HUES64 (cell line): Measurements from ENCODE around the gene DNAJC12.

Experiments
- H3K27ac ChIP-seq: 2 replicates; pipeline ENCODE4 v1.7.0; 2013; ENCODE audit warnings: low read depth, low read length, inconsistent platforms
- H3K27me3 ChIP-seq: 2 replicates; pipeline ENCODE4 v1.6.1; 2013; ENCODE audit warnings: mild to moderate bottlenecking, low read length; ENCODE audit not compliant: insufficient read depth
- H3K36me3 ChIP-seq: 2 replicates; pipeline ENCODE4 v1.6.1; 2013; ENCODE audit warnings: mild to moderate bottlenecking, low read length; ENCODE audit not compliant: insufficient read depth
- H3K4me1 ChIP-seq: 2 replicates; pipeline ENCODE4 v1.6.1; 2013; ENCODE audit warnings: mild to moderate bottlenecking, low read length, moderate library complexity; ENCODE audit not compliant: insufficient read depth
- H3K4me3 ChIP-seq: 2 replicates; pipeline ENCODE4 v1.5.1; 2013; ENCODE audit warnings: mild to moderate bottlenecking, low read length, moderate library complexity
- H3K9ac ChIP-seq: 2 replicates; pipeline ENCODE4 v1.6.1; 2013; ENCODE audit warnings: mild to moderate bottlenecking, low read depth, low read length
- H3K9me3 ChIP-seq: 2 replicates; pipeline ENCODE4 v1.6.1; 2013; ENCODE audit warnings: low read depth, low read length; ENCODE audit not compliant: insufficient read depth
- WGBS: fragments of 150-250, 120-280 bp; methylation state at CpG from one replicate; pipeline ENCODE4 v1.1.7; 2013; ENCODE audit warnings: missing lambda C conversion rate; 5-methylcytosine and 5-hydroxymethylcytosine counted together

DNAJC12 gene

DNA sequence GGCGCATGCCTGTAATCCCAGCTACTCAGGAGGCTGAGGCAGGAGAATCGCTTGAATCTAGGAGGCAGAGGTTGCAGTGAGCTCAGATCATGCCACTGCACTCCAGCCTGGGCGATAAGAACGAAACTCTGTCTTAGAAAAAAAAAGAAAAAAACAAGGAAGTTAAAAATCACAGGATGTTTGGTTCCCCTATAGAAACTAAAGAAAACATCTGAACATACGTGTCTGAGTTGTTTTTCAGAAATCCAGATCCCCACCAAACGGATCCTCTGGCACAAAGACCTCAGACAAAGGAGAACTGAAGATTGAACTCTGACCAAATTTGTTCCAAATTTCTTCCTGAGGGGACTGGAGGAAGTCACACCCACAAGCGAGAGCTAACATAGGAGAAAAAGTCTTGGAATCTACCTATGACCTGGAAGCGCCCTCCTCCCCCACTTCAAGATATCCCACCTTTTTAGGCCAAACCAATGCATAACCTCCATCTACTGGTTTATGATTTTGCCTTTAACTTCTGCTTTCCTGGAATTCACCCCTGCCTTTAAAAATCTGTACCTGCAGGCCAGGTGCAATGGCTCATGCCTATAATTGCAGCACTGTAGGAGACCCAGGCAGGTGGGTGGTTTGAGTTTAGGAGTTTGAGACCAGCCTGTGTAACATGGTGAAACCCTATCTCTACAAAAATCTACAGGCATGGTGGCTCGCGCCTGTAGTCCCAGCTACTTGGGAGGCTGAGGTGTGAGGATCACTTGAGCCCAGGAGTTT, 26.8 kb upstream of the DNAJC12 start:
- Histone ChIP-seq H3K27ac (no peak overlapping the region), H3K9ac (no peak overlapping the region), H3K27me3 (no peaks in the 10 kb centered on the region), H3K4me1 (peaks cover 30% of the 10 kb centered on the region), H3K4me3 (no peak overlapping the region), H3K9me3 (no peaks in the 10 kb centered on the region), H3K36me3 (no peaks in the 10 kb centered on the region)
- WGBS, result 94% methylated on average over 10 of the region's 10 CpGs

DNA sequence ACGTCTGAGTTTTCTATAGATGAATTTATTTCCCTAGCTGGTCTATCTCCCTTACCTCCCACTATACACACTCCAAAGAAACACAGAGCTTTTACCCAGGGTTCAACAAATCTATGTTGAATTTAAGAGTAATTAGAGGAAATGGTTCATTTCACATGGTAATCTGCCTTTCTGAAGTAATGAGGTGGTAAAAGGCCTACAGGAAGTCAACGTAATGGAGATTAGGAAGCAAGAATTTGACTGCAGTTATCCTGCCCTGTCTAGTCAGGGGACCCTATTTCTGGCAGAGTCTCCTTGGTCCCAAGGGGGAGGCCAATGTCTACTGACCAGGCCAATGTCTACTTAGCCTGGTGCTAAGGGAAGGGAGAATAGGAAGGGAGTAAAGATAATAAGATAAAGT, 25.1 kb upstream of the DNAJC12 start:
- H3K27me3 ChIP-seq, result no peaks in the 10 kb centered on the region
- peak overlapping the region; percentile 93 for H3K27ac ChIP-seq
- peak overlapping the region; percentile 63 for H3K9ac ChIP-seq
- H3K4me3 ChIP-seq, result no peak overlapping the region
- 31% methylated on average over 1 of the region's 2 CpGs for WGBS
- H3K4me1 ChIP-seq, result peaks cover 30% of the 10 kb centered on the region
- no peaks in the 10 kb centered on the region for H3K36me3 ChIP-seq
- H3K9me3 ChIP-seq, result no peaks in the 10 kb centered on the region

DNA sequence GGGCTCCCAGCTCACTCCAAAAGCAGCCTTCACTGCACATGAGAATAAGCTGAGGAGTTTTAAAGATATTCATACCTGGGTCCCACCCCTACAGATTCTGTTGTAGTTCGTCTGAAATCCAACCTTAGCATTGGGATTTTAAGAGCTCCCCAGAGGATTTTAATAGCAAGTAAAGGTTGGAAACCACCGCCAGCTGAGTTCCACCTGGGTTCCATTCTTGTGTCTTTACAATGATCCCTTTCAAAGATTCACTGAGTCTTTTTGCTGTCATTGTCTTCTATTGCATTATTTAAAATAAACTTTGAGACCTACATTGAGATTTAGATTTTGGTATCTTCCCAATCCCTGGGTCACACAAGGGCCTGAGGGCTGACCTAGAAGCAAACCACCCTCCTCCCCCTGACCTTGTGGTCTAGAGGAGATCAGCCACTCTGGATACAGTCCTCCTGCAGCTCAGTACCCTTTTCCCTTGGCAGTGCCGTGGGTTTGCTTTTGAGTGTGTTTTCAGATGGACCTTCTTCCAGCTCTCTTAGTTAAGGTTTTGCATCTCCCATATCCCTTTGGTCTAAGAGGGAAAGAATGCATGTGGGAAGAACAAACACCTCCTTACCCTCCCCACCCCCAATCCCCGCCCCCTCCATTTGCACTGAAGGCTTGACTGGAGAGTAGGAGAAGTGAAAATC, 23.9 kb upstream of the DNAJC12 start:
- peak overlapping the region; percentile 93 for H3K27ac ChIP-seq

DNA sequence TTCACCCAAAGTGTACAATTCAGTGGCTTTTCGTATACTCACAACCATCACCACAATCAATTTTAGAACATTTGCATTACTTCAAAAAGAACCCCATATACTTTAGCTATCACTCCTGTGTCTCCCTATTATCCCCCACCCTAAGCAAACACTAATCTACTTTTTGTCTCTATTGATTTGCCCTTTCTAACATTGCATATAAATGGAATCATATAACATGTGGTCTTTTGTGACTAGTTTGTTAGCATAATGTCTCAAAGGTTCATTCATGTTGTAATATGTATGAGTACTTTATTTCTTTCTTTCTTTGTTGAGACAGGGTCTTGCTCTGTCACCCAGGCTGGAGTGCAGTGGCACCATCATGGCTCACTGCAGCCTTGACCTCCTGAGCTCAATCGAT, 21.0 kb upstream of the DNAJC12 start:
- H3K4me3 ChIP-seq, result no peak overlapping the region
- H3K4me1 ChIP-seq, result peaks cover 30% of the 10 kb centered on the region
- WGBS, result 97% methylated on average over 2 of the region's 2 CpGs
- no peaks in the 10 kb centered on the region for H3K9me3 ChIP-seq
- no peak overlapping the region for H3K9ac ChIP-seq
- H3K27ac ChIP-seq, result no peak overlapping the region
- no peaks in the 10 kb centered on the region for H3K27me3 ChIP-seq
- H3K36me3 ChIP-seq, result no peaks in the 10 kb centered on the region

More for the DNA sequence above, 23.9 kb upstream of the DNAJC12 start:
- H3K4me3 ChIP-seq, result peak overlapping the region; percentile 42
- 11% methylated on average over 2 of the region's 4 CpGs for WGBS
- H3K9me3 ChIP-seq, result no peaks in the 10 kb centered on the region
- no peaks in the 10 kb centered on the region for H3K27me3 ChIP-seq
- H3K4me1 ChIP-seq, result peaks cover 30% of the 10 kb centered on the region
- no peaks in the 10 kb centered on the region for H3K36me3 ChIP-seq
- H3K9ac ChIP-seq, result peak overlapping the region; percentile 76

DNA sequence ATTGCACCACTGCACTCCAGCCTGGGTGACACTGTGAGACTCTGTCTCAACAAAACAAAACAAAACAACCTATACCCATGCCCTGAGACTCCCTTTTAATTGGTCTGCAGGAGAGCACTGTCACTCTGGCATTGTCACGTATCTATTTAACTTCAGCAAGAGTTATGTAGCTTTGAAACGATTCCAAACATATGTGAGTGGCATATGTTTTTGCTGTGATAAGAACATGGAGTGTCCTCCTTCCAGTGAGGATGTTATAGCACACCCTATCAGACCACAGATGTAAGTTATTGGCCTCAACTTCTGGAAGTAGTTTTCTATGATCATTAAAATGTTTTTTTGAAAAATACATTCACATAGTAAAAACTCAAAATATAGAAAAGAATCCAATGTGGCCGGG, 15.5 kb upstream of the DNAJC12 start:
- Histone ChIP-seq H3K9ac (no peak overlapping the region), H3K9me3 (no peaks in the 10 kb centered on the region), H3K4me3 (no peak overlapping the region), H3K4me1 (no peaks in the 10 kb centered on the region), H3K27me3 (no peaks in the 10 kb centered on the region), H3K36me3 (no peaks in the 10 kb centered on the region), H3K27ac (no peak overlapping the region)
- 96% methylated on average over 3 of the region's 3 CpGs for WGBS

DNA sequence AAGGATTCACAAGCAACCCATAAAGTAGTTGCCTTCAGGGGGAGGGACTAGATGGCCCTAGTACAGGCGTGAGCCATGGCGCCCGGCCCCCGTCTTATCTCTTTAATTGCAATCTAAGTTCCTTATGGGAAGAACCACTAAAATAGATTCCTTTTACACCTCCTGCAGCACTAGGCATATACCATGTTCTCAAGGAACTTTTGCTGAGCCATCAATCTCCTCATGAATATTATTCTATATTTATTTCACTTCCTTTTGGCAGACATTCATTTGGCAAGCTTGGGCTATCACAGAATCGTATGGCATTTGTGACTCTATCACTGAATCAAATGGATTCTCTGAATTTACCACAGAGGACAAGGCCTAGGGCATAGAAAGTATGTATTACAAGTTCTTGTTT, 14.8 kb upstream of the DNAJC12 start:
- no peaks in the 10 kb centered on the region for H3K27me3 ChIP-seq
- WGBS, result 98% methylated on average over 5 of the region's 5 CpGs

DNA sequence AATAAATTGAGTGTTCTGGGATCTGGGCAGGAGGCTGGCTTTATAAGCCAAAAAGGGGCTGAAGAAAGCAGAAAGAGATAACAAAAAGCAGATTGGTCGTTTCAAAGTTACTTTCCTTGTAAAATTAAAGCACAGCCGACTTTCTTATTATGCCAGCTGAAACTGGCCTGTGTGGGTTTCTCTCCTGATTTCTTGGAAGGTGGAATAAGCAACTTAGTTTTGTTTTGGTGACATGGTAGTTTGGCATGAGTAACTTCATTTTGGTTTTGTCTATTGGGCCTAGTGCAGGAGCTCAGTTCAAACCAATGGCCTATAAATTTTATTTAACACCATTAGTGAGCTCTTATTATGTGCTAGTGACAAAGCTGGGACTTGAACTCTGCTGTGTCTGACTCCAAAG, 13.2 kb upstream of the DNAJC12 start:
- Histone ChIP-seq H3K36me3 (no peaks in the 10 kb centered on the region), H3K4me1 (no peaks in the 10 kb centered on the region), H3K27ac (no peak overlapping the region), H3K27me3 (no peaks in the 10 kb centered on the region), H3K9ac (no peak overlapping the region), H3K9me3 (no peaks in the 10 kb centered on the region), H3K4me3 (no peak overlapping the region)
- 94% methylated on average over 2 of the region's 2 CpGs for WGBS

More for the DNA sequence above, 14.8 kb upstream of the DNAJC12 start:
- no peaks in the 10 kb centered on the region for H3K4me1 ChIP-seq
- no peak overlapping the region for H3K27ac ChIP-seq
- H3K9ac ChIP-seq, result no peak overlapping the region
- H3K4me3 ChIP-seq, result no peak overlapping the region
- H3K36me3 ChIP-seq, result no peaks in the 10 kb centered on the region
- no peaks in the 10 kb centered on the region for H3K9me3 ChIP-seq

DNA sequence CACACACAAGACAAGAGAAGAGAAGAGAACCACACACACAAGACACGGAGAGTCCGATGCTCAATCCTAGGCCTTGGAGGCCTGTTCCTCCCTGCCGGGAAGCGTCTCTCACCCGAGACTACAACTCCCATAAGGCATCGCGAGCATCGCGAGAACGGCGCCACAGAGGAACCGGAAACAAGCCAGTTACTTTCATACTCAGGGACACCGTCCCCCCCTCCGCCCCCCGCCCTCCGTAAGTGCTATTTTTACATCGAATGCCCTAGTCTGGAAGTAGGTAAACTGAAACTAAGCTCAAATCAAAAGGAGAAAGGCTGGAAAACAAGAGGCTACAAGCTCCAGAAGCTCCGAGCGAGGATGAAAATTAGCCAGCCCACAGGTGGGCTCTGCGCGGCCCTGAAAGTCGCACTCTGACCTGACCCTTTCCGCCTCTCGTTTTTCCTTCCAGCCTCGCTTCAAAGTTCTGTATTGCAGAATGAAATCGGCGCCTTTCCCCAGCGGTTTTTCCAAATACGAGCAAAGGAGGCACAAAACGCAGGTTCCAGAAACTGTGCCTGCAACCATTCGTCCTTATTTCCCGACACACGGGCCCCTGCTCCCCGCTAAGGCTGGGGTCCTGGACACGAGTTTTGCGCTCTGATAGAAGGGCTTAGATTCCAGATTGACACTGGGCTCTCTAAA, 11.5 kb upstream of the DNAJC12 start:
- Histone ChIP-seq H3K9ac (peak overlapping the region; percentile 84), H3K4me3 (peak overlapping the region; percentile 94), H3K36me3 (no peaks in the 10 kb centered on the region), H3K27me3 (no peaks in the 10 kb centered on the region), H3K4me1 (no peaks in the 10 kb centered on the region), H3K9me3 (no peaks in the 10 kb centered on the region), H3K27ac (peak overlapping the region; percentile 64)
- WGBS, result 2% methylated on average over 36 of the region's 36 CpGs

DNA sequence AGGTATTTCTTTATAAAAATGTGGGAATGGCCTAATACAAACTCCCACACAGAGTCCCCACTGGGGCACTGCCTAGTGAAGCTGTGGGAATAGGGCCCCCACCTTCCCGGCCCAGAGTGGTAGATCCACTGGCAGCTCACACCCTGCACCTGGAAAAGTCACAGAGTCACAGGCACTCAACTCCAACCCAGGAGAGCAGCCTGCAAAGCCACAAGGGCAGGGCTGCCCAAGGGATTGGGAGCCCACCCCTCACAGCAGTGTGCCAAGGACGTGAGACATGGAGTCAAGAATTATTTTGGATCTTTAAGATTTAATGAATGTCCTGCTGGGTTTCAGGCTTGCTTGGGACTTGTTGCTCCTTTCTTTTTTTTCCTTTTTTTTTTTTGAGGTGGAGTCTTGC, 5.3 kb upstream of the DNAJC12 start:
- Histone ChIP-seq H3K27ac (no peak overlapping the region), H3K9me3 (peaks cover 7% of the 10 kb centered on the region; the same call in 1 of the 2 replicates), H3K4me3 (no peak overlapping the region), H3K4me1 (no peaks in the 10 kb centered on the region), H3K36me3 (no peaks in the 10 kb centered on the region), H3K27me3 (no peaks in the 10 kb centered on the region), H3K9ac (no peak overlapping the region)
- WGBS, result 91% methylated on average over 2 of the region's 2 CpGs

DNA sequence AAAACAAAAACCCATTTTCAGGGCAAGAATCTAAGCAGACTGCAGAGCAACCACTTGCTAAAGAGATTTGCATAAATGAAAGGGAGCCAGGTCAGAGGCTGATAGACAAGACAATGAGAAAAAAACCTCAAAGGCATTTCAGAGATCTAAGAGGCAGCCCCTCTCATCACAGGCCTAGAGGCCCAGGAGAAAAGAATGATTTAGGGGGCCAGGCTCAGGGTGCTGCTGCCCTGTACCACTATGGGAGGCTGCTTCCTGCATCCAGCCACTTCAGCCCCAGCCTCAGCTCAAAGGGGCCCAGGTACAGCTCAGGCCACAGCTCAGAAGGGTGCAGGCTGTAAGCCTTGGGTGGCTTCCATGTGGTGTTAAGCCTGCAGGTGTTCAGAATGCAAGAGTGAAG, 3.7 kb upstream of the DNAJC12 start:
- no peak overlapping the region for H3K27ac ChIP-seq
- no peaks in the 10 kb centered on the region for H3K36me3 ChIP-seq
- peaks cover 4% of the 10 kb centered on the region; the same call in 1 of the 2 replicates for H3K4me1 ChIP-seq
- H3K4me3 ChIP-seq, result no peak overlapping the region
- no peak overlapping the region for H3K9ac ChIP-seq
- no peaks in the 10 kb centered on the region for H3K27me3 ChIP-seq
- peaks cover 7% of the 10 kb centered on the region; the same call in 1 of the 2 replicates for H3K9me3 ChIP-seq

DNA sequence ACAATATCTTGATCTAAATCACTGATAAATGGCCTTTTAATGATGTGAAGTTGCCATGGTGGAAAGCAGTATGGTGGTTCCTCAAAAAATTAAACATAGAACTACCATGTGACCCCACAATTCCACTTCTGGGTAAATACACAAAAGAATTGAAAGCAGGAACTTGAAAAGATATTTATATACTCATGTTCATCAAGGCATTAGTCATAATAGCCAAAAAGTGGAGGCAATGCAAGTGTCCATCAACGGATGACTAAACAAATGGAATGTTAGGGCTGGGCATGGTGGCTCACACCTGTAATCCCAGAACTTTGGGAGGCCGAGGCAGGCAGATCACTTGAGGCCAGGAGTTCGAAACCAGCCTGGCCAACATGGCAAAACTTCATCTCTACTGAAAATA, 2.0 kb upstream of the DNAJC12 start:
- Histone ChIP-seq H3K9me3 (peaks cover 7% of the 10 kb centered on the region; the same call in 1 of the 2 replicates), H3K4me3 (no peak overlapping the region), H3K4me1 (peaks cover 4% of the 10 kb centered on the region; the same call in 1 of the 2 replicates), H3K9ac (no peak overlapping the region), H3K27me3 (no peaks in the 10 kb centered on the region), H3K27ac (no peak overlapping the region), H3K36me3 (no peaks in the 10 kb centered on the region)
- WGBS, result 94% methylated on average over 3 of the region's 3 CpGs
